Gastrocnemius medialis (tissue), 4 donors: Measurements from ENCODE around the gene IL1A. TPM values are rescaled to one million over a fixed set of nuclear protein-coding genes. Genes with fewer than 3 reads are reported as not detected.

ENCODE experiments used
- ATAC-seq, 2 donors: fragments of 150-250 bp; one replicate each; pipeline ENCODE4 v1.9.1; 2016
- DNase-seq, 2 donors: peaks; one replicate each; pipeline ENCODE4 v3.0.0-alpha.2; 2019
- H3K27ac ChIP-seq, 4 donors: fragments of 200-600 bp; sonication (generic); 1 replicate in 1 of 4; 2 replicates in 3 of 4; pipeline ENCODE4 v1.5.1; 2016 to 2018; ENCODE audit warnings: mild to moderate bottlenecking in 2 of 4, moderate library complexity in 1 of 4
- H3K27me3 ChIP-seq, 3 donors: fragments of 200-600 bp; sonication (generic) in 2 of 3; 1 replicate in 1 of 3; 2 replicates in 2 of 3; pipeline versions ENCODE4 v1.5.1 to v1.6.0; 2016 to 2019; ENCODE audit warnings: mild to moderate bottlenecking in 1 of 3, moderate library complexity in 1 of 3
- H3K36me3 ChIP-seq, 2 donors: fragments of 200-600 bp; sonication (generic) in 1 of 2; one replicate each; pipeline ENCODE4 v1.5.1; 2017 to 2018
- H3K4me1 ChIP-seq, 2 donors: fragments of 200-600 bp; sonication (generic) in 1 of 2; one replicate each; pipeline ENCODE4 v1.5.1; 2016 to 2017; ENCODE audit warnings: mild to moderate bottlenecking in 2 of 2
- H3K4me3 ChIP-seq, 4 donors: fragments of 200-600 bp; sonication (generic) in 3 of 4; 1 replicate in 1 of 4; 2 replicates in 3 of 4; pipeline ENCODE4 v1.5.1; 2016 to 2019; ENCODE audit warnings: mild to moderate bottlenecking in 2 of 4
- H3K9me3 ChIP-seq, 3 donors: fragments of 200-600 bp; sonication (generic) in 2 of 3; 1 replicate in 1 of 3; 2 replicates in 2 of 3; pipeline ENCODE4 v1.5.1; 2016 to 2019
- POLR2A ChIP-seq, 2 donors: fragments of 450-650 bp; IDR thresholded peaks; one replicate each; pipeline ENCODE4 v1.6.1; 2017; ENCODE audit warnings: antibody characterized with exemption in 2 of 2, mild to moderate bottlenecking in 2 of 2, moderate library complexity in 2 of 2
- in situ Hi-C, 4 donors: fragments of 200-750 bp; cut with MboI; loops; one replicate each; pipeline versions ENCODE4 v1.15.0 to v1.8.0; 2017; ENCODE audit warnings: low sequenced_read_pairs in 4 of 4
- intact Hi-C: fragments of 100-400 bp; cut with DNase I; formaldehyde crosslinking; loops from one replicate; pipeline ENCODE4 v1.15.1; 2023; ENCODE audit warnings: low total_unique reads
- total RNA-seq, 4 donors: library from RNA; depleted of rRNA; stranded (reverse); fragments of >200 nt; gene quantifications; one replicate each; pipeline versions ENCODE4 v1.1.0 to v1.2.3, GENCODE V29; 2016
- TF ChIP-seq, protein P1 (sequence below), 5 experiments: fragments of 450-650 bp in 3 of 5; fragments of 200-600 bp in 2 of 5; sonication (generic) in 2 of 5; IDR thresholded peaks in 4 of 5; conservative IDR thresholded peaks in 1 of 5; 1 replicate in 4 of 5; 2 replicates in 1 of 5; pipeline ENCODE4 v1.5.1; 2016 to 2019; ENCODE audit warnings: antibody characterized with exemption in 5 of 5, mild to moderate bottlenecking in 3 of 5, moderate library complexity in 3 of 5

Gene IL1A
- total RNA-seq, 4 donors from 2014 or later, result not detected

DNA sequence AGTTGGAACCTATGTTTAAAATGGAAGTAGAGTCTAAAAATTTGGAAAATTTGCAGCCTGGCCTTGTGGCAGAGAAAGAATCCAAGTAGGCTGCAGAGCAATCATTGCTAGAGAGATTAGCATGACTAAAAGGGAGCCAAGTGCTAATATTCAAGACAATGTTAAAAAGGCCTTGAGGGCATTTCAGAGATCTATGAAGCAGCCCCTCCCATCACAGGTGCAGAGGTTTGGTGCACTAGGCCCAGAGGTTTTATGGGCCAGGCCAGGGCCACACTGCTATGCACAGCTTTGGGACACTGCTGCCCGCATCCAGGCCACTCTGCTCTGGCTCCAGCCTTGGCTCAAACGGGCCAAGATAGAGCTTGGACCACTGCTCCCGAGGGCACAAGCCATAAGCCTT, 6.7 kb upstream of the IL1A start:
- Histone ChIP-seq H3K36me3 (no peaks in the 10 kb centered on the region), H3K27ac (no peak overlapping the region), H3K4me3 (no peak overlapping the region), H3K9me3 (no peaks in the 10 kb centered on the region), H3K27me3 (no peaks in the 10 kb centered on the region), H3K4me1 (no peaks in the 10 kb centered on the region)
- intact Hi-C loops (no loop called here), in situ Hi-C loops (no loop called here)
- ATAC-seq (no peak), DNase-seq (no peak)
- TF ChIP-seq, protein P1, sequence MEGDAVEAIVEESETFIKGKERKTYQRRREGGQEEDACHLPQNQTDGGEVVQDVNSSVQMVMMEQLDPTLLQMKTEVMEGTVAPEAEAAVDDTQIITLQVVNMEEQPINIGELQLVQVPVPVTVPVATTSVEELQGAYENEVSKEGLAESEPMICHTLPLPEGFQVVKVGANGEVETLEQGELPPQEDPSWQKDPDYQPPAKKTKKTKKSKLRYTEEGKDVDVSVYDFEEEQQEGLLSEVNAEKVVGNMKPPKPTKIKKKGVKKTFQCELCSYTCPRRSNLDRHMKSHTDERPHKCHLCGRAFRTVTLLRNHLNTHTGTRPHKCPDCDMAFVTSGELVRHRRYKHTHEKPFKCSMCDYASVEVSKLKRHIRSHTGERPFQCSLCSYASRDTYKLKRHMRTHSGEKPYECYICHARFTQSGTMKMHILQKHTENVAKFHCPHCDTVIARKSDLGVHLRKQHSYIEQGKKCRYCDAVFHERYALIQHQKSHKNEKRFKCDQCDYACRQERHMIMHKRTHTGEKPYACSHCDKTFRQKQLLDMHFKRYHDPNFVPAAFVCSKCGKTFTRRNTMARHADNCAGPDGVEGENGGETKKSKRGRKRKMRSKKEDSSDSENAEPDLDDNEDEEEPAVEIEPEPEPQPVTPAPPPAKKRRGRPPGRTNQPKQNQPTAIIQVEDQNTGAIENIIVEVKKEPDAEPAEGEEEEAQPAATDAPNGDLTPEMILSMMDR (IDR thresholded peaks at IDR 0.05 in 4 of 5, conservative IDR thresholded peaks at IDR 0.05 in 1 of 5), result no peak
- no peak for TF ChIP-seq POLR2A (IDR thresholded peaks at IDR 0.05)

DNA sequence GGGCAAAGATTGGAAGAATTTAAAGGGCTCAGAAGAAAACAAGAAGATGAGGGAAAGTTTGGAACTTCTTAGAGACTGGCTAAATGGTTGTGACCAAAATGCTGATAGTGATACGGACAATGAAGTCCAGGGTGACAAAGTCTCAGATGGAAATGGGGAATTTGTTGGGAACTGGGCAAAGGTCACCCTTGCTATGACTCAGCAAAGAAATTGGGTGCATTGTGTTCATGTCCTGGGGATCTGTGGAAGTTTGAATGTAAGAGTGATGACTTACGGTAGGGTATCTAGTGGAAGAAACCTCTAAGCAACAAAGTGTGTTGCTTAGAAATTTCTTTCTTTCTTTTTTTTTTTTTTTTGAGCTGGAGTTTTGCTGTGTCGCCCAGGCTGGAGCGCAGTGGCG, 6.0 kb upstream of the IL1A start:
- H3K27ac ChIP-seq, result no peak overlapping the region
- no peaks in the 10 kb centered on the region for H3K27me3 ChIP-seq
- H3K36me3 ChIP-seq, result no peaks in the 10 kb centered on the region
- no peak overlapping the region for H3K4me3 ChIP-seq
- no peaks in the 10 kb centered on the region for H3K4me1 ChIP-seq
- no peak for ATAC-seq
- TF ChIP-seq POLR2A (IDR thresholded peaks at IDR 0.05), result no peak
- TF ChIP-seq, protein P1 (IDR thresholded peaks at IDR 0.05 in 4 of 5, conservative IDR thresholded peaks at IDR 0.05 in 1 of 5), result no peak
- in situ Hi-C loops, result no loop called here
- H3K9me3 ChIP-seq, result no peaks in the 10 kb centered on the region
- DNase-seq, result no peak
- intact Hi-C loops, result no loop called here

DNA sequence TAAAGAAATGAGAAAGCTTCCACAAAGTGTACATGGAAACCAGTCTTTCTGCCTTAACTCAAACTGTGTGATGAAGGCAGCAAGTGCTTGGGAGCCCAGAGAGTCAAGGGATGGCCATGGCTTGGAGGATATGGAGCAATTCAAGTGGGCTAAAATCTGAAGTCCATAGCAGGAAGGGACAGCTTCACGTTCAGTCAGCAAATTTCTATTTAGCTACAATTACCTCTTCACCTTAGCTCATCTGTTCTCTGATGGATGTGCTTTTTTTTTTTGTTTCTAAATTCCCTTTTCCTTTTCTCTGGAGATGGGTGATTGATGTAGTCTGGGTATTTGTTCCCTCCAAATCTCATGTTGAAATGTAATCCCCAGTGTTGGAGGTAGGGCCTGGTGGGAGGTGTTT, 4.9 kb upstream of the IL1A start:
- H3K4me3 ChIP-seq, result no peak overlapping the region
- ATAC-seq (no peak), DNase-seq (no peak)
- no peak overlapping the region for H3K27ac ChIP-seq
- H3K4me1 ChIP-seq, result no peaks in the 10 kb centered on the region
- H3K9me3 ChIP-seq, result no peaks in the 10 kb centered on the region
- TF ChIP-seq, protein P1 (IDR thresholded peaks at IDR 0.05 in 4 of 5, conservative IDR thresholded peaks at IDR 0.05 in 1 of 5), result no peak
- no peak for TF ChIP-seq POLR2A (IDR thresholded peaks at IDR 0.05)
- intact Hi-C loops, result no loop called here
- no peaks in the 10 kb centered on the region for H3K36me3 ChIP-seq
- no peaks in the 10 kb centered on the region for H3K27me3 ChIP-seq
- in situ Hi-C loops, result no loop called here

DNA sequence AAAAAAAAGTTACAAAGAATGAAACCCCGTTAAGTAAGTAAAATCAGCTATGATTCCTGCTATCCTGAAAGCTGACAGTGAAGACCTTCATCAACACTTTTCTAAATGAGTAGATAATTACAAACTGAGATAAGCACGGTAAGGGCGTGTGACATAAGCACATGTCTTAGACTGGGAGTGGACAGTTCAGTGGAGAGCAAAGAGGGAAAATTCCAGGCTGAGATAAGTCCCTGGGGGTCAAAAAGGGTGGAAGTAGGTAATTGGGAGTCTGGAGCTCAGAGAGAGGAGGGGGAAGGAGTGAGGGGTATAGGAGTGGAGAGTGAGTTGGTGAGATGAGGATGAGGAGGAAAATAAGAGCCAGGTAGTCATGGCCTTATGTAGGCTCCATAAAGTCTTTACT, 4.4 kb upstream of the IL1A start:
- Histone ChIP-seq H3K36me3 (no peaks in the 10 kb centered on the region), H3K27me3 (no peaks in the 10 kb centered on the region), H3K9me3 (no peaks in the 10 kb centered on the region), H3K4me1 (no peaks in the 10 kb centered on the region), H3K4me3 (no peak overlapping the region), H3K27ac (no peak overlapping the region)
- no peak for TF ChIP-seq POLR2A (IDR thresholded peaks at IDR 0.05)
- TF ChIP-seq, protein P1 (IDR thresholded peaks at IDR 0.05 in 4 of 5, conservative IDR thresholded peaks at IDR 0.05 in 1 of 5), result no peak
- intact Hi-C loops (no loop called here), in situ Hi-C loops (no loop called here)
- ATAC-seq (no peak), DNase-seq (no peak)

DNA sequence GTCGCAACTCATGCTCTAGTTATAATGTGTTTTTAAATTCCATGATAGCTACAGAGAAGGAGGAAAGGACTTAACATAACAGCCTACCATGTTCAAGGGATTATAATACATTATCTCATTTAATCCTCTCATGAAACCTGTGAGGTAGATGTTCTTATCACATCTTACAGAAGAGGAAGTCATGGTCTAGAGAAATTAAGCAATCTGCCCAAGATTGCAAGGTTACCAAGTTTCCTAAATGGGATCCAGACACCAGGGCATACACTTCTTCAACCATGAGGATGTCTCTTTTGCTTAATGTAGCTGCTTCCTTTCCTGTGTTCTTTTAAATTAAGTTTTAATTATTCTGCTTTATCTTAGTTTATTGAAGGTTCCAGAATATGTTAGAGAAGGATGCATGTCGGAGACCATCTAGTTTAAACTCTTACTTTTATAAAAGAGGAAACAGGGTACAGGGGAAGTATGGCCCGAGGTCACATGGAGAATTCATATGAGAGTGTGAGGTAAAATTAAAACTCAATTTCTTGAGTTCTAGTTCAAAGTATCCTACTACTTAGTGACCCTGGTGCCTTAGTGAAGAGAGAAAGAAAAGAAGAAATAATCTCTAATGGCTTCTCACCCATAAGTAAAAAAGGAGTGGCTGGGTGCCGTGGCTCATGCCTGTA, 3.6 kb upstream of the IL1A start:
- no peak for TF ChIP-seq POLR2A (IDR thresholded peaks at IDR 0.05)
- TF ChIP-seq, protein P1 (IDR thresholded peaks at IDR 0.05 in 4 of 5, conservative IDR thresholded peaks at IDR 0.05 in 1 of 5), result no peak
- Histone ChIP-seq H3K4me3 (no peak overlapping the region), H3K9me3 (no peaks in the 10 kb centered on the region), H3K4me1 (no peaks in the 10 kb centered on the region), H3K27ac (no peak overlapping the region), H3K36me3 (no peaks in the 10 kb centered on the region), H3K27me3 (no peaks in the 10 kb centered on the region)
- DNase-seq (no peak), ATAC-seq (no peak)
- intact Hi-C loops, result no loop called here
- in situ Hi-C loops, result no loop called here
